Prostate gland (tissue), 2 donors: ENCODE measurements around the gene PDE5A.

Source experiments
- POLR2A ChIP-seq: fragments of 450-650 bp; IDR thresholded peaks from one replicate; pipeline ENCODE4 v1.6.1; 2016; ENCODE audit warnings: antibody characterized with exemption, mild to moderate bottlenecking
- POLR2AphosphoS5 ChIP-seq: sonication (generic); formaldehyde crosslinking; IDR thresholded peaks from one replicate; pipeline ENCODE4 v1.6.1; 2017; ENCODE audit warnings: antibody characterized with exemption
- TF ChIP-seq, protein P1 (sequence below), 4 experiments: fragments of 200-600 bp in 2 of 4; fragments of 450-650 bp in 2 of 4; sonication (generic) in 2 of 4; IDR thresholded peaks; 1 replicate in 3 of 4; 2 replicates in 1 of 4; pipeline ENCODE4 v1.5.1; 2016 to 2019; ENCODE audit warnings: antibody characterized with exemption in 4 of 4, mild to moderate bottlenecking in 2 of 4, moderate library complexity in 2 of 4

GRCh38 chr4:119624356-119624755 lies 4.2 kb downstream of the PDE5A start:
- TF ChIP-seq POLR2AphosphoS5 (no peak), POLR2A (no peak)
- TF ChIP-seq, protein P1, sequence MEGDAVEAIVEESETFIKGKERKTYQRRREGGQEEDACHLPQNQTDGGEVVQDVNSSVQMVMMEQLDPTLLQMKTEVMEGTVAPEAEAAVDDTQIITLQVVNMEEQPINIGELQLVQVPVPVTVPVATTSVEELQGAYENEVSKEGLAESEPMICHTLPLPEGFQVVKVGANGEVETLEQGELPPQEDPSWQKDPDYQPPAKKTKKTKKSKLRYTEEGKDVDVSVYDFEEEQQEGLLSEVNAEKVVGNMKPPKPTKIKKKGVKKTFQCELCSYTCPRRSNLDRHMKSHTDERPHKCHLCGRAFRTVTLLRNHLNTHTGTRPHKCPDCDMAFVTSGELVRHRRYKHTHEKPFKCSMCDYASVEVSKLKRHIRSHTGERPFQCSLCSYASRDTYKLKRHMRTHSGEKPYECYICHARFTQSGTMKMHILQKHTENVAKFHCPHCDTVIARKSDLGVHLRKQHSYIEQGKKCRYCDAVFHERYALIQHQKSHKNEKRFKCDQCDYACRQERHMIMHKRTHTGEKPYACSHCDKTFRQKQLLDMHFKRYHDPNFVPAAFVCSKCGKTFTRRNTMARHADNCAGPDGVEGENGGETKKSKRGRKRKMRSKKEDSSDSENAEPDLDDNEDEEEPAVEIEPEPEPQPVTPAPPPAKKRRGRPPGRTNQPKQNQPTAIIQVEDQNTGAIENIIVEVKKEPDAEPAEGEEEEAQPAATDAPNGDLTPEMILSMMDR (IDR thresholded peaks at IDR 0.05) = no peak
